GM21360 (cell line): ENCODE data around the gene IFNL2.
"Not testable (repeated sequence)": the region's sequence is repeated elsewhere in the genome, so short reads cannot be mapped to it uniquely, and the experiment has no call there.

Source experiments
- ATAC-seq: cut with Tn5 transposase; IDR thresholded peaks from one replicate; pipeline ENCODE4 v1.9.1; 2021; ENCODE audit warnings: mild to moderate bottlenecking, moderate library complexity; ENCODE audit not compliant: unreplicated experiment

IFNL2 gene

DNA sequence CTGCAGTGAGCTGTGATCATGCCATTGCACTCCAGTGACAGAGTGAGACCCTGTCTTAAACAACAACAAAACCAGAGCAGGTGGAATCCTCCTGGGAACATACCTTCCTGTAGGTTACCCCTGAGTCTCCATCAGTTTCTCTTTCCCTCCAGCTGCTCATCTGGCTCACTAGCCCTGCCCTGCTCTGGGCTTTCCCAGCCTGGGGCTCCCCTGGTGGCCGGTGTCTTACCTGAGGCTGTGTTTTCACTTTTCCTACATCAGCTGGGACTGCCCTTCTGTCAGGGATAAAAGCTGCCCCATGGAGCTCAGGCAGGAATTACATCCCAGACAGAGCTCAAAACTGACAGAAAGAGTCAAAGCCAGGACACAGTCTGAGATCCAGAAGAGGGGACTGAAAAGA, at the start of gene IFNL2:
TSS of gene IFNL2 (plus strand) at position 312 of the 400 bp plus-strand sequence. CDS start 173 bp downstream, outside the sequence.
- ATAC-seq, result not testable (repeated sequence)

DNA sequence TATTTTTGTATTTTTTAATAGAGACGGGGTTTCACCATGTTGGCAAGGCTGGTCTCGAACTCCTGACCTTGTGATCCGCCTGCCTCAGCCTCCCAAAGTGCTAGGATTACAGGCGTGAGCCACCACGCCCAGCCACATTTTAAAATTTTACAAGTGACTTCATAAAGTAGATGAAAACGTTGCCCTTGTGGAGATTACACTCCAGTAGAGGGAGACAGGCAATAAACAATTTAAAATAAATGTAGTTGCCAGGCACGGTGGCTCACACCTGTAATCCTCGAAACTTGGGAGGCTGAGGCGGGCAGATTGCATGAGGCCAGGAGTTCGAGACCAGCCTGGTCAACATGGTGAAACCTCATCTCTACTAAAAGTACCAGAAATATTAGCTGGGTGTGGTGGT, 49.1 kb upstream of the IFNL2 start:
- ATAC-seq, result not testable (repeated sequence)

DNA sequence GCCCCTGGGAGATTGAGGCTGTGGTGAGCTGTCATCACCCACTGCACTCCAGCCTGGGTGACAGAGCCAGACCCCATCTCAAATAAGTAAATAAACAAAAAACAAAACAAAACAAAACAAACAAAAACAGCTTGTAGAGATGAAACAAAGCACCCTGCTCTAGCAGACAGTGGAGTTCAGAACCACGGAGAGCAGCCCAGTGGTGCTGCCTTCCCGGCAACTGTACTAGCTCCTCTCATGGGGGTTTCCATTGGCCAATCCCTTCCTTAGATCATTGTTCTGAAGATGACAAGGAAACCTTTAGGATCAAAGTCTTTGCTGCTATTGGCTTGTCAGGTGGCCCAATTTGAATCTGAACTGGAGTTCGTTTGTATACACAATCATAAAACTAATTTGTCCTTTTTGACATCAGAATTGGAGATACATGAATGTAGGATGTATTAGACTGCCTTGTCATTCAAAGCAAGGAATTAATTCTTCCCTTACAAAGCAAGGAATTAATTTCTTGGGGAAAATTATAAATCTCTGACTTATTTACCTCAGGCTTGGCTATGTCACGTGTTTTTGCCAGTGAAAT, 44.4 kb upstream of the IFNL2 start:
- no peak for ATAC-seq

DNA sequence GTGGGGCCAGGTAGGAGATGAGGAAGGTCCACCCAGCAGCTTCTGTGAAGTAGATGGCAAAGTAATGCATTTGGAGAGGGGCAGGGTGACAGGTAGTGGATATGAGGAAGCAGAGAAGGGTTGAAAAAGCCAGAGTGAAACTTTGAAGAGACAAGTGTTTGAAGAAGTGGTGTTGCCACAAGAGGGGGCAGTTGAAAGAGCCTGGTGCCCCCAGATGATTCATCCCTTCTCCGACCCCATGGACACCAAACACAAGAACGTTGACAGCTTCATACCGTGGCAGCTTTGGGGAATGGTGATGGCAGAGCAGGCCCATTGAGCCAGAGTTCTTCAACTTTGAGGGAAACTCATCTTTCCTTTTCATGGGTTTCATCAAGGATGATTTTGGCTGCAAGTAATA, 43.3 kb upstream of the IFNL2 start:
- no peak for ATAC-seq

DNA sequence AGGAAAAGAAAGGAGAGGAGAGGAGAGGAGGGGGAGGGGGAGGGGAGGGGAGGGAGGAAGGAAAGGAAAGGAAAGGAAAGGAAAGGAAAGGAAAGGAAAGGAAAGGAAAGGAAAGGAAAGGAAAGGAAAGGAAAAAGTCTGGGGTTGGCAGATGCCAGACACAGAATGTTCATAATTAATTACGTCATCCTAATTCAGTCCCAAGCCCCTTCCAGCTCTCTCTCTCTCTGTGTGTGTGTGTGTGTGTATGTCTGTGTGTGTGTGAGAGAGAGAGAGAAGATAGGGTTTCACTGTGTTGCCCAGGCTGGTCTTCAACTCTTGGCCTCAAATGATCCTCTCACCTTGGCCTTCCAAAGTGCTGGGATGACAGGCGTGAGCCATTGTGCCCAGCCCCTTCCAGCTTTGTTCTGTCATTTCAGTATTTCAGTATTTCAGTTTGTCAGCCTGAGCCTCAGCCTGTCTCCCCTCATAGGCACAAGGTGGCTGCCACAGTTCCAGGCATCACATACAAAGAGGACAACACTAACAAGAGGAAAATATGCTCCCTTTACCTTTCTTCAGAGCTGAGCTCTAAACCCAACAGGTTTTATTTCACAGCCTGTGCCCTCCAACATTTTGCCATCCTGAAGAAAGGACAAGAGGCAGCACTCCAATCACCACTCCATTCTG, 38.0 kb upstream of the IFNL2 start:
- no peak for ATAC-seq

DNA sequence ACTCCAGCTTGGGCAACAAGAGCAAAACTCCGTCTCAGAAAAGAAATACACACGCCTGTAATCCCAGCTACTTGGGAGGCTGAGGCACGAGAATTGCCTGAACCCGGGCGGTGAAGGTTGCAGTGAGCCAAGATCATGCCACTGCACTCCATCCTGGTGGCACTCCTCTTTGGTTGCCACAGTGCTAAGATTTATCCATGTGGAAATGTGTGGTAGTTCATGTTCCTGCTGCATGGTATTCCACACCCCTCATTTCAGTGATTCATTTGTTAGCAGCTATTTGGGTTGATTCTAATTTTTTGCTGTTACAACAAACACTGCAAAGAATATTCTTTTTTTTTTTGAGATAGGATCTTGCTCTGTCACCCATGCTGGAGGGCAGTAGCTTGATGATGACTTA, 35.5 kb upstream of the IFNL2 start:
- no peak for ATAC-seq

DNA sequence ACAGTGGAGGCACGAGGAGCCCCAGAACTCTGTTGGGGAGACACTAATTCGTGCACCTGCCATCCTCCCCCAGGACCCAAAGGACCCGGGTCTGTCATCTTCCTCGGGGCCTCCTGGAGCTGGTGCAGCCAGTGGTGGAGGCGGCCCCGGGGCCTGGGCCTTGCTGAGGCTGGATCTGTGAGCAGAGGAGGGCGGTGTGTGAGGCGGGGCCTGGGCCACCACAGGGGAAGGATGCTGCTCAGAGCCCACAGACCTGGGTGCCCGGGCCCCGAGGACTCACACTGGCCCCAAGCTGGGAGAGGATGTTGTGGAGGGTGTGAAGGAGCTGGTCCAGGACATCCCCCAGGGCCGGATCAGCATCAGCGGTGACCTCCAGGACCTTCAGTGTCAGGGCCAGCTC, 31.7 kb upstream of the IFNL2 start:
- no peak for ATAC-seq

- ATAC-seq, result no peak
Observed at GRCh38 chr19:39237200-39238184, 30.7 kb upstream of the IFNL2 start.

- ATAC-seq, result no peak
Observed at GRCh38 chr19:39238209-39238608, 30.0 kb upstream of the IFNL2 start.

DNA sequence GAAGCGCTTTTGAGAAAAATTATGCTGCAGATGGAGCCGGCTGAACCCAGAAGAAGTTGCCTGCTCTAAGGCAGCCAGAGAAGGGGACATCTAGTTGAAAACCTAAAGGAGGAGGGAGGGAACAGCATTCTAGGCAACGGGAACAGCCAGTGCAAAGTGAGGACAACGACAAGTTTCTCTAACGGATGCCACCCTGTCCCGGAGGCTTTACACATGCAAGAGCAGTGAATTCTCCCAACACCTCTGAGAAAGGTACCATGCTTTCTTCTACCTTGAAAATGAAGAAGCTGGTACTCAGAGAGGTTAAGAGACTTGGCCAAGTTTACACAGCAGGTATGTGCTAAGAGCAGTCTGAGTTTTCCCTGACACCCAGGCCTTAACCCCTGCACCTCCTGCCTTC, 29.3 kb upstream of the IFNL2 start:
- no peak for ATAC-seq

- ATAC-seq, result no peak
Observed at GRCh38 chr19:39240421-39240820, 27.8 kb upstream of the IFNL2 start.

DNA sequence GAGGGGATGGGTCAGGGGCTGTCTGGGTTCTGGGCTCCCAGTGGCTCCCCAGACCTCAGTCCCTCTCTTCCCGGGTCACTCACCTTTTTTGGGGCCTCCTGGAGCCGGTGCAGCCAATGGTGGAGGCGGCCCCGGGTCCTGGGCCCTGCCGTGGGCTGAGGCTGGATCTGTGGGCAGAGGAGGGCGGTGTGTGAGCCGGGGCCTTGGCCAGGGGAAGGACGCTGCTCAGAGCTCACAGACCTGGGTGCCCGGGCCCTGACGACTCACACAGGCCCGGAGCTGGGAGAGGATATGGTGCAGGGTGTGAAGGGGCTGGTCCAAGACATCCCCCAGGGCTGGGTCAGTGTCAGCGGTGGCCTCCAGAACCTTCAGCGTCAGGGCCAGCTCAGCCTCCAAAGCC, 24.5 kb upstream of the IFNL2 start:
- not testable (repeated sequence) for ATAC-seq

GRCh38 chr19:39244410-39245100, 23.6 kb upstream of the IFNL2 start, which contains the start of gene IFNL3:
Gene IFNL3 (minus strand): TSS chr19:39245006. CDS start chr19:39244967, 39 bp downstream.
- not testable (repeated sequence) for ATAC-seq

DNA sequence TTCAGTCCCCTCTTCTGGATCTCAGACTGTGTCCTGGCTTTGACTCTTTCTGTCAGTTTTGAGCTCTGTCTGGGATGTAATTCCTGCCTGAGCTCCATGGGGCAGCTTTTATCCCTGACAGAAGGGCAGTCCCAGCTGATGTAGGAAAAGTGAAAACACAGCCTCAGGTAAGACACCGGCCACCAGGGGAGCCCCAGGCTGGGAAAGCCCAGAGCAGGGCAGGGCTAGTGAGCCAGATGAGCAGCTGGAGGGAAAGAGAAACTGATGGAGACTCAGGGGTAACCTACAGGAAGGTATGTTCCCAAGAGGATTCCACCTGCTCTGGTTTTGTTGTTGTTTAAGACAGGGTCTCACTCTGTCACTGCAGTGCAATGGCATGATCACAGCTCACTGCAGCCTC, 23.0 kb upstream of the IFNL2 start:
- not testable (repeated sequence) for ATAC-seq

GRCh38 chr19:39246951-39247669, 21.1 kb upstream of the IFNL2 start:
- no peak for ATAC-seq

GRCh38 chr19:39247701-39248664, 20.2 kb upstream of the IFNL2 start:
- no peak for ATAC-seq

DNA sequence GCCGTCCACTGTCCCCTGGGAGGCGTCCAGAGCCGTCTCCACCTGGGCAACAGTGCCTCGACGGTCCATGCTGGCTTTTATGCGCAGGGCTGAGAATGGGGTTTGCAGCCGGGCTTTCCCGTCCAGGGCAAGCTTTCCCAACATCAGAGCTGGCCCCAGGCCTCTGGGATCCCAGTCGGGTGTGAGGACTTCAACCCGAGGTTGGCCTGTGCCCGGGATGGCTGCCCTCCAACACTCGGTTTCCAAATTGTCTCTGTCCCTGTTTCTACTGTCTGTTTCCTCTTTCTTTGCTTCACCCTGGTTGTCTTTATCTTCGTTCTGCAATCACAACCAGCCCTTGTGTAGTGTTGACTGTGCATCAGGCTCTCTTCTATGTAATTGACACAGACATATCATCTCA, 19.4 kb upstream of the IFNL2 start, which contains the start of gene IFNL4:
TSS of gene IFNL4 (minus strand) at position 51 of the 400 bp plus-strand sequence.
- ATAC-seq, result no peak

DNA sequence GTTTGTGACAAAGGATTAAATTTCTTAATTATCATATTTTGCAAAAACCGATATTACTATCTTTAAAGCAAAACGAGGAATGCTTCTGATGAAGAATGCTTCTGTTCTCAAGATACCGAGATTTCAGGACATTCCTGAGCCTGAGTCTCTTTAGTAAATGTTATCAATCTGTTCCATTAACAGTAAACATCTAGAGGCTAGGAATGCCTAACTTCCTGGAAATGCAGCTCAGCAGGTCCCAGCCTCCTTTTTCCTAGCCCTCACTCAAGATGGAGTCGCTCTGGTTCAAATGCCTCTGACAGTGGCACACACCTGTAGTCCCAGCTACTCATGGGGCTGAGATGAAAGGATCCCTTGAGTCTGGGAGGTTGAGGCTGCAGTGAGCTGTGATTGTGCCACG, 17.1 kb upstream of the IFNL2 start:
- no peak for ATAC-seq

- no peak for ATAC-seq
Observed at GRCh38 chr19:39251846-39252245, 16.4 kb upstream of the IFNL2 start.
